Measurements from ENCODE around the gene RXFP4.
A peak's percentile ranks its signal among the peaks of the same experiment; 100 is the strongest.

RXFP4 gene

GRCh38 chr1:155962599-155963211, 21.3 kb downstream of the RXFP4 start:
- no peak for TF ChIP-seq ZNF274 (IDR thresholded peaks at IDR 0.05; ENCODE audit: low read depth, low read length)
- no peak overlapping the region for H3K4me3 ChIP-seq (ENCODE audit: low read length)

GRCh38 chr1:155964193-155964592, 22.8 kb downstream of the RXFP4 start:
- no peak for TF ChIP-seq ZNF274 (IDR thresholded peaks at IDR 0.05; ENCODE audit: low read depth, low read length)
- H3K4me3 ChIP-seq (ENCODE audit: low read length): no peak overlapping the region

GRCh38 chr1:155966135-155966534, 24.7 kb downstream of the RXFP4 start:
- no peak for TF ChIP-seq ZNF274 (IDR thresholded peaks at IDR 0.05; ENCODE audit: low read depth, low read length)
- H3K4me3 ChIP-seq (ENCODE audit: low read length): no peak overlapping the region

GRCh38 chr1:155966750-155967149, 25.3 kb downstream of the RXFP4 start:
- TF ChIP-seq ZNF274 (IDR thresholded peaks at IDR 0.05; ENCODE audit: low read depth, low read length): no peak
- H3K4me3 ChIP-seq (ENCODE audit: low read length): no peak overlapping the region

- no peak for TF ChIP-seq ZNF274 (IDR thresholded peaks at IDR 0.05; ENCODE audit: low read depth, low read length)
- no peak overlapping the region for H3K4me3 ChIP-seq (ENCODE audit: low read length)
Observed at GRCh38 chr1:155967341-155968050, 26.1 kb downstream of the RXFP4 start.

GRCh38 chr1:155968051-155968400, 26.6 kb downstream of the RXFP4 start:
- no peak overlapping the region for H3K4me3 ChIP-seq (ENCODE audit: low read length)
- TF ChIP-seq ZNF274 (IDR thresholded peaks at IDR 0.05; ENCODE audit: low read depth, low read length): no peak

- no peak overlapping the region for H3K4me3 ChIP-seq (ENCODE audit: low read length)
- TF ChIP-seq ZNF274 (IDR thresholded peaks at IDR 0.05; ENCODE audit: low read depth, low read length): no peak
Observed at GRCh38 chr1:155968670-155969069, 27.2 kb downstream of the RXFP4 start.

GRCh38 chr1:155969377-155969791, 27.9 kb downstream of the RXFP4 start:
- no peak overlapping the region for H3K4me3 ChIP-seq (ENCODE audit: low read length)
- TF ChIP-seq ZNF274 (IDR thresholded peaks at IDR 0.05; ENCODE audit: low read depth, low read length): no peak

- H3K4me3 ChIP-seq (ENCODE audit: low read length): no peak overlapping the region
- TF ChIP-seq ZNF274 (IDR thresholded peaks at IDR 0.05; ENCODE audit: low read depth, low read length): no peak
Observed at GRCh38 chr1:155970531-155971167, 29.2 kb downstream of the RXFP4 start.

- no peak overlapping the region for H3K4me3 ChIP-seq (ENCODE audit: low read length)
- no peak for TF ChIP-seq ZNF274 (IDR thresholded peaks at IDR 0.05; ENCODE audit: low read depth, low read length)
Observed at GRCh38 chr1:155971910-155972809, 30.7 kb downstream of the RXFP4 start.

GRCh38 chr1:155973723-155974122, 32.3 kb downstream of the RXFP4 start:
- no peak for TF ChIP-seq ZNF274 (IDR thresholded peaks at IDR 0.05; ENCODE audit: low read depth, low read length)
- H3K4me3 ChIP-seq (ENCODE audit: low read length): no peak overlapping the region

GRCh38 chr1:155974208-155975115, 33.0 kb downstream of the RXFP4 start:
- no peak for TF ChIP-seq ZNF274 (IDR thresholded peaks at IDR 0.05; ENCODE audit: low read depth, low read length)
- H3K4me3 ChIP-seq (ENCODE audit: low read length): peak overlapping the region; percentile 68; the same call in 1 of the 2 replicates

GRCh38 chr1:155975375-155976061, 34.1 kb downstream of the RXFP4 start:
- TF ChIP-seq ZNF274 (IDR thresholded peaks at IDR 0.05; ENCODE audit: low read depth, low read length): no peak
- H3K4me3 ChIP-seq (ENCODE audit: low read length): peak overlapping the region; percentile 68

All from GM08714 (cell line).